Activated naive CD4-positive, alpha-beta T cell treated with anti-CD3 and anti-CD28 coated beads, Interleukin-2, amount 50 U/mL, for 24 hours (primary cell): ENCODE data around the gene THSD7A.

Experiments
- H3K27ac Mint-ChIP-seq: one replicate; pipeline ENCODE4 v1.8.0; 2021; ENCODE audit warnings: mild to moderate bottlenecking, mixed read lengths
- H3K27me3 Mint-ChIP-seq: one replicate; pipeline ENCODE4 v1.8.0; 2021; ENCODE audit warnings: mixed read lengths
- H3K36me3 Mint-ChIP-seq: one replicate; pipeline ENCODE4 v1.8.0; 2021; ENCODE audit warnings: mixed read lengths
- H3K4me1 Mint-ChIP-seq: one replicate; pipeline ENCODE4 v1.8.0; 2021; ENCODE audit warnings: mixed read lengths
- H3K4me3 Mint-ChIP-seq: one replicate; pipeline ENCODE4 v1.8.0; 2021; ENCODE audit warnings: mild to moderate bottlenecking, mixed read lengths
- H3K9me3 Mint-ChIP-seq: one replicate; pipeline ENCODE4 v1.8.0; 2021; ENCODE audit warnings: mixed read lengths

The THSD7A gene

DNA sequence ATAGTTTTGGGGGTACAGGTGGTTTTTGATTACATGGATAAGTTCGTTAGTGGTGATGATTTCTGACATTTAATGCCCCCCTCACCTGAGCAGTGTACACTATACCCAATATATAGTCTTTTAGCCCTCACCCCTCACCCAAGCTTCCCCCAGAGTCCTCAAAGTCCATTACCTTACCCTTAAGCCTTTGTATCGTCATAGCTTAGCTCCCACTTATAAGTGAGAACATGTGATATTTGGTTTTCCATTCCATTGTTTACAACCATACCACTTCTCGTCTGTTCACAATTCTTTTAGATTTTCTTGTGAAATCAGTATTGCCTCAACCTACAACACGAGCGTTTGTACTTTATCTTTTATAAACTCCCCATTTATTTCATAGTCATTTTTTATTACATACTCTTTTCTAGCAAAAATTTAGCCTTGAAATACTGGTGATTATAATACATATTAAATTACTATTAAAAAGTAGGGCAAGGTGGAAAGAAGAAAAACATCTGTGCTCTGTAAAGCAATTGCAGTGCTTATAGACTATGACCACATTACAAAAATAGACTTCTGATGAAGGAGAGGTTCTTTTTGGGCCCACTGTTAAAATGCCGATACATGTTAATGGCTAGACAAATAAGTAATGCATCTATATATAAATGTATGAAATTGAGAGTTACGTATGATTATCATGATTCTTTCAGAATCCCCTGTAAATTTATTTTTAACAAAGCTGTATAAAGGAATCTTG, 164.8 kb downstream of the THSD7A start:
- no peaks in the 10 kb centered on the region for H3K4me1 Mint-ChIP-seq
- no peaks in the 10 kb centered on the region for H3K27me3 Mint-ChIP-seq
- peaks cover 5% of the 10 kb centered on the region for H3K9me3 Mint-ChIP-seq
- no peak overlapping the region for H3K27ac Mint-ChIP-seq
- no peak overlapping the region for H3K4me3 Mint-ChIP-seq
- H3K36me3 Mint-ChIP-seq = no peaks in the 10 kb centered on the region

GRCh38 chr7:11665357-11665756, 166.6 kb downstream of the THSD7A start:
- no peaks in the 10 kb centered on the region for H3K36me3 Mint-ChIP-seq
- H3K9me3 Mint-ChIP-seq = peaks cover 5% of the 10 kb centered on the region
- no peak overlapping the region for H3K4me3 Mint-ChIP-seq
- no peaks in the 10 kb centered on the region for H3K27me3 Mint-ChIP-seq
- no peaks in the 10 kb centered on the region for H3K4me1 Mint-ChIP-seq
- no peak overlapping the region for H3K27ac Mint-ChIP-seq

GRCh38 chr7:11655642-11656041, 176.4 kb downstream of the THSD7A start:
- no peaks in the 10 kb centered on the region for H3K4me1 Mint-ChIP-seq
- H3K4me3 Mint-ChIP-seq = no peak overlapping the region
- no peak overlapping the region for H3K27ac Mint-ChIP-seq
- H3K27me3 Mint-ChIP-seq = no peaks in the 10 kb centered on the region
- no peaks in the 10 kb centered on the region for H3K9me3 Mint-ChIP-seq
- H3K36me3 Mint-ChIP-seq = no peaks in the 10 kb centered on the region

GRCh38 chr7:11655163-11655562, 176.8 kb downstream of the THSD7A start:
- Mint-ChIP-seq H3K27me3 (no peaks in the 10 kb centered on the region), H3K4me3 (no peak overlapping the region), H3K9me3 (no peaks in the 10 kb centered on the region), H3K4me1 (no peaks in the 10 kb centered on the region), H3K27ac (no peak overlapping the region), H3K36me3 (no peaks in the 10 kb centered on the region)

DNA sequence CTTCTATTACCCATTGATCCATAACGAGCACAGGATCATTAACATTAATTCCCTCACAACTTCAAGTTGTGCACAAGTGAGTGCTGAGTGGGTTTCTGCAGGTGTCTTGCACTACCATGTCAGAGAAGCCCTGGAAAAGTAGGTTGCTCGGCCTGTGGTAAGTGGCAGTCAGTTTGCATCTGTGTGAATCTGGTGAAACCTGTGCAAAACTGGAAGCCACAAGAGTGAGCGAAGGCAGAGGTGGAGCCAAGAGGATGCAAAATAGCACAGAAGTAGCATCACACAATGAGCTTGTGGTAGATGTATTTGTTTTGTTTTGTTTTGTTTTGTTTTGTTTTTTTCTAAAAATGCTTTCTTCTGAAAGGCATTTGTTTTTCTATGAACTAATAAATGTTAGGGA, 181.5 kb downstream of the THSD7A start:
- Mint-ChIP-seq H3K36me3 (no peaks in the 10 kb centered on the region), H3K4me1 (no peaks in the 10 kb centered on the region), H3K4me3 (no peak overlapping the region)

DNA sequence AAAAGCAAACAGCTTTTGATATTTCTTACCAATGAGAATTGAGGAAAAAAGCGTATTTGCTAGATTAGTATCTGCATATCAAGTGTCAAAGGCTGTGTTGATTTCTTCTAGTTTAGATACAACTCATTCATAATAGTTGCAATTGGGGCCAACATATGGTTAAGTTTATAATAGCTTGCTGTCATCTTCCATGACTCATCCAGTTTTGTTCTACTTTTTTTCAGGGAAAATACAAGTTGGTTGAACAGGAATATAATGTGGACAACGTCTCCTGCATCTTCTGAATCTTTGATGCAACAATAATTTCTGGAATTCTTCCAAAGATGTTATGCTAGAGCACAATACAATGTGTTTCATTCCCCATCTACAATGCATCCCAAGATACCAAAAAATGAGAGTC, 182.0 kb downstream of the THSD7A start:
- Mint-ChIP-seq H3K27me3 (no peaks in the 10 kb centered on the region), H3K4me1 (no peaks in the 10 kb centered on the region), H3K9me3 (no peaks in the 10 kb centered on the region), H3K36me3 (no peaks in the 10 kb centered on the region), H3K4me3 (no peak overlapping the region), H3K27ac (no peak overlapping the region)

More for the DNA sequence above, 181.5 kb downstream of the THSD7A start:
- no peaks in the 10 kb centered on the region for H3K27me3 Mint-ChIP-seq
- no peaks in the 10 kb centered on the region for H3K9me3 Mint-ChIP-seq
- no peak overlapping the region for H3K27ac Mint-ChIP-seq

DNA sequence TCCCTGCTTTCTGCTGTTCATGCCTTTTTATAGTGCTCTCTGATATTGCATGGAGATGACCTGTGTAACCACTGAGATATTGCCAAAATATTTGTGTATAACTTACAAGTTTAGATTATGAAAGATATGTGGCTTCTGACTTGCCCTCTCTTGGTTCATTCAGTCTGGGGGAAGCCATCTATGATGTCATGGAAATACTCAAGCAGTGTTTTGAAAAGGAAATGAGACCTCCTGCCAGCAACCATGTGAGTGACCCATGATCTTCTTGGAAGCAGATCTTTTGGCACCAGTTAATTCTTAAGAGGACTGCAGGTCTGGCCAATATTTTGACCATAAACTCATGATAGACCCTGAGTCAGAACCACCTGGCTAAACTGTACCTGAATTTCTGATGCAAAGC, 183.0 kb downstream of the THSD7A start:
- Mint-ChIP-seq H3K27ac (no peak overlapping the region), H3K36me3 (no peaks in the 10 kb centered on the region), H3K27me3 (no peaks in the 10 kb centered on the region), H3K4me3 (no peak overlapping the region), H3K9me3 (no peaks in the 10 kb centered on the region), H3K4me1 (no peaks in the 10 kb centered on the region)

GRCh38 chr7:11648101-11648500, 183.9 kb downstream of the THSD7A start:
- no peak overlapping the region for H3K27ac Mint-ChIP-seq
- no peaks in the 10 kb centered on the region for H3K36me3 Mint-ChIP-seq
- H3K4me3 Mint-ChIP-seq = no peak overlapping the region
- H3K9me3 Mint-ChIP-seq = no peaks in the 10 kb centered on the region
- no peaks in the 10 kb centered on the region for H3K4me1 Mint-ChIP-seq
- no peaks in the 10 kb centered on the region for H3K27me3 Mint-ChIP-seq

DNA sequence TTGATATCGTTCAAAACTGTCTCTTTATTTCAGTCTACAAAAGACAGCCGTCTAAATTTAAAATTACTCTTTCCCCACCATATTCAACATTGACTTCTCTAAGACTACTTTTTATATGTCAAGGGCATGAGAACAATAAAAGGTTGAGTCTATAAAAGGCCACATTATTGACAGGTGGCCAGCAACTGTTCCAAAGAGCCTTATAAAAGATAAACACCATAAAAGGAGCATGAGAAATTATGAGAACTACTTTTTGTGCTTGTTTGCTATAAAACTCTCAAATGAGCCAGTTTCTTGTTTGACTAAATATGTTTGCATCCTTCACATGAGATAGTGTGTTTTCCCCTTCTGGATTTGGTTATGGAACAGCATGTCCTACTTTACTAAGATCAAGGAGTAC, 189.2 kb downstream of the THSD7A start:
- H3K4me1 Mint-ChIP-seq = no peaks in the 10 kb centered on the region
- no peak overlapping the region for H3K27ac Mint-ChIP-seq
- H3K36me3 Mint-ChIP-seq = no peaks in the 10 kb centered on the region
- no peaks in the 10 kb centered on the region for H3K9me3 Mint-ChIP-seq
- no peak overlapping the region for H3K4me3 Mint-ChIP-seq
- no peaks in the 10 kb centered on the region for H3K27me3 Mint-ChIP-seq

DNA sequence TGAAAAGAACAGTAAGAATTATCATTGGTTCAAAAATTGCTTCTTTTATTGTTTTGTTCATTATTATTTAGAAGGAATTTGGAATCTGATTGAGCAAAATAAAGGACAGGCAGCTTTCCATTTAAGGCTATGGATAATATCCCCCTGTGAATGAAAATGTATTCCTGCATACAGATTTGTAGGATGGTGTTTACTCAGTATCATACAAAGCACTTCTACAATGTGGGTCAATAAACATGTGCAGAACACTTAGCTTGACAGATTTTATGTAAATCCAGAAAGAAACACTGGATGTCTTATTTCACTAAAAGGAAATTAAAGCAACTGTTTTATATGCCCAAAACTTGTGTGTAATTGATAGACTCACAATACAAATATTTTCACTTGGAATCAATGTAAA, 189.7 kb downstream of the THSD7A start:
- H3K36me3 Mint-ChIP-seq = no peaks in the 10 kb centered on the region

GRCh38 chr7:11638011-11638774, 193.8 kb downstream of the THSD7A start:
- Mint-ChIP-seq H3K4me3 (no peak overlapping the region), H3K27ac (no peak overlapping the region), H3K27me3 (no peaks in the 10 kb centered on the region), H3K9me3 (peaks cover under 1% of the 10 kb centered on the region), H3K36me3 (no peaks in the 10 kb centered on the region), H3K4me1 (no peaks in the 10 kb centered on the region)

More for the DNA sequence above, 189.7 kb downstream of the THSD7A start:
- Mint-ChIP-seq H3K4me3 (no peak overlapping the region), H3K27me3 (no peaks in the 10 kb centered on the region), H3K27ac (no peak overlapping the region), H3K9me3 (no peaks in the 10 kb centered on the region), H3K4me1 (no peaks in the 10 kb centered on the region)

GRCh38 chr7:11636274-11636673, 195.7 kb downstream of the THSD7A start:
- H3K27me3 Mint-ChIP-seq = no peaks in the 10 kb centered on the region
- no peak overlapping the region for H3K27ac Mint-ChIP-seq
- peaks cover 7% of the 10 kb centered on the region for H3K9me3 Mint-ChIP-seq
- no peaks in the 10 kb centered on the region for H3K4me1 Mint-ChIP-seq
- no peaks in the 10 kb centered on the region for H3K36me3 Mint-ChIP-seq
- no peak overlapping the region for H3K4me3 Mint-ChIP-seq

GRCh38 chr7:11633310-11633709, 198.7 kb downstream of the THSD7A start:
- Mint-ChIP-seq H3K27me3 (no peaks in the 10 kb centered on the region), H3K9me3 (peaks cover 7% of the 10 kb centered on the region), H3K4me1 (no peaks in the 10 kb centered on the region), H3K36me3 (no peaks in the 10 kb centered on the region), H3K4me3 (no peak overlapping the region), H3K27ac (no peak overlapping the region)

GRCh38 chr7:11630355-11630754, 201.6 kb downstream of the THSD7A start:
- no peak overlapping the region for H3K4me3 Mint-ChIP-seq
- peaks cover 7% of the 10 kb centered on the region for H3K9me3 Mint-ChIP-seq
- H3K27me3 Mint-ChIP-seq = no peaks in the 10 kb centered on the region
- H3K27ac Mint-ChIP-seq = no peak overlapping the region
- no peaks in the 10 kb centered on the region for H3K36me3 Mint-ChIP-seq
- no peaks in the 10 kb centered on the region for H3K4me1 Mint-ChIP-seq

- H3K4me3 Mint-ChIP-seq = no peak overlapping the region
- H3K9me3 Mint-ChIP-seq = no peaks in the 10 kb centered on the region
- H3K27me3 Mint-ChIP-seq = no peaks in the 10 kb centered on the region
- no peaks in the 10 kb centered on the region for H3K4me1 Mint-ChIP-seq
- no peak overlapping the region for H3K27ac Mint-ChIP-seq
- no peaks in the 10 kb centered on the region for H3K36me3 Mint-ChIP-seq
Observed at GRCh38 chr7:11625669-11626068, 206.3 kb downstream of the THSD7A start.

GRCh38 chr7:11623093-11623678, 208.8 kb downstream of the THSD7A start:
- H3K4me1 Mint-ChIP-seq = no peaks in the 10 kb centered on the region
- no peaks in the 10 kb centered on the region for H3K27me3 Mint-ChIP-seq
- H3K9me3 Mint-ChIP-seq = no peaks in the 10 kb centered on the region
- no peak overlapping the region for H3K4me3 Mint-ChIP-seq
- H3K36me3 Mint-ChIP-seq = no peaks in the 10 kb centered on the region
- H3K27ac Mint-ChIP-seq = no peak overlapping the region
